NCI-H2029 (cell line): ENCODE data around the gene RTKN.
"Not testable (repeated sequence)": the region's sequence is repeated elsewhere in the genome, so short reads cannot be mapped to it uniquely, and the experiment has no call there.

ENCODE experiments used
- DNase-seq: peaks from one replicate; lab custom pipeline; 2025; lab: John Stamatoyannopoulos, UW

The RTKN gene

DNA sequence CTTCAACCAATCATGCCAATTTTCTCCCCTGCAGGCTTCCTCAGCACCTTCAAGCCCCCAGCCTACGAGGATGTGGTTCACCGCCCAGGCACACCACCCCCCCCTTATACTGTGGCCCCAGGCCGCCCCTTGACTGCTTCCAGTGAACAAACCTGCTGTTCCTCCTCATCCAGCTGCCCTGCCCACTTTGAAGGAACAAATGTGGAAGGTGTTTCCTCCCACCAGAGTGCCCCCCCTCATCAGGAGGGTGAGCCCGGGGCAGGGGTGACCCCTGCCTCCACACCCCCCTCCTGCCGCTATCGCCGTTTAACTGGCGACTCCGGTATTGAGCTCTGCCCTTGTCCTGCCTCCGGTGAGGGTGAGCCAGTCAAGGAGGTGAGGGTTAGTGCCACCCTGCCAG is 18.4 kb upstream of the RTKN start:
- not testable (repeated sequence) for DNase-seq

DNA sequence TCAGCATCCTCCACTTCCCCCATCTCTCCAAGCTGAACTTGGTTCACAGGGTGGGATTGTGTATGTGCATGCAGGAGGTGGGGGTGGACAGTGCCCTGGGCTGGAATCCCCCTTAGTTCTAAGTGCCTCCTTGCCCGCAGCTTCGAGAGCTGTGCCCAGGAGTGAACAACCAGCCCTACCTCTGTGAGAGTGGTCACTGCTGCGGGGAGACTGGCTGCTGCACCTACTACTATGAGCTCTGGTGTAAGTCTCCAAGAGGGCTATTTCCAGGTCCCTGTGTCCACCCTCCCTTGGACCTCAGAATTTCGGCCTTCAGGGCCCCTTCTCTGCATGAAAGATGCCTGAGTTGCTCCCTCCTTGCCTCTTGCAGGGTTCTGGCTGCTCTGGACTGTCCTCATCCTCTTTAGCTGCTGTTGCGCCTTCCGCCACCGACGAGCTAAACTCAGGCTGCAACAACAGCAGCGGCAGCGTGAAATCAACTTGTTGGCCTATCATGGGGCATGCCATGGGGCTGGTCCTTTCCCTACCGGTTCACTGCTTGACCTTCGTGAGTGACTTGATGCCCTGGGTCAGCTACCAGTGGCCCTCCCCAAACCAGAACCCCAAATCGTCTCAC is 17.9 kb upstream of the RTKN start:
- DNase-seq = not testable (repeated sequence)

- no peak for DNase-seq
Measured at GRCh38 chr2:74458938-74459363, 17.2 kb upstream of the RTKN start.

GRCh38 chr2:74458132-74458937 is 16.6 kb upstream of the RTKN start, which contains the start of gene WBP1:
WBP1 (plus strand) TSS chr2:74458438; CDS start chr2:74458603, 165 bp downstream.
- DNase-seq = peak; percentile 97

DNA sequence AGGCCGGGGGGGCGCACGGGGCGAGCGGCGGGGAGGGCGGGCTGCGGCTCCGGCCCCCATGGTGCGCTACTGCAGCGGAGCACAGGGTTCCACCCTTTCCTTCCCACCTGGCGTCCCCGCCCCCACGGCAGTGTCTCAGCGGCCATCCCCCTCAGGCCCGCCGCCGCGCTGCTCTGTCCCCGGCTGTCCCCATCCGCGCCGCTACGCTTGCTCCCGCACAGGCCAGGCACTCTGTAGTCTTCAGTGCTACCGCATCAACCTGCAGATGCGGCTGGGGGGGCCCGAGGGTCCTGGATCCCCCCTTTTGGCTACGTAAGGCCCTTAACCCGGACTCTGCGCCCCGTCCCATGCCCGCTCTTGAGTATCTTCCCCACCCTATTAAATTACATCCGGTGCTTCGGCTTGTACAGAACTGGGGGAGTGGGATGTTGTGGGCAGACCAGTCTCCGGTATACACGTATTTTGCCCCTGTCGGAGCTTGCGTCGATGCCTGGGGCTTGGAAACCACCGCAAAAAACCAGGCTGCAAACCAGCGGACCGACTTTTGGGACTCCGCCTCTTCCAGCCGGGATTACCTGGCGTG is 15.9 kb upstream of the RTKN start:
- DNase-seq = peak; percentile 49

DNA sequence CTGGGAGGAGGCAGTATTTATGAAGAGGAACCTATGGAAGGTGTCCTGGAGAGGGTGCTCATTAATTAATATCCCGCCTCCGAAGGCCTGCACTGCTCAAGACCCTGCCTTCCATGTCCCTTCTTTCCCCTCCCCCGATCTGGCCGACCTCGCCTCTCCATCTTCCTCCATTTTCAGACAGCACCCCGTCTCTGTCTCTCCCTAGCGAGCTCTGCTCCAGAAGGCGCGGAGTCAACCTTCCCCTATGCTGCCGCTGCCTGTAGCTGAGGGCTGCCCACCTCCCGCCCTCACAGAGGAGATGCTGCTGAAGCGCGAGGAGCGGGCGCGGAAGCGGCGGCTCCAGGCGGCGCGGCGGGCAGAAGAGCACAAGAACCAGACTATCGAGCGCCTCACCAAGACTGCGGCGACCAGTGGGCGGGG is 15.4 kb upstream of the RTKN start:
- DNase-seq = no peak

- DNase-seq = peak; percentile 92
Measured at GRCh38 chr2:74454654-74455511, 13.1 kb upstream of the RTKN start, which contains the start of gene INO80B. INO80B (plus strand) TSS chr2:74455087; CDS start chr2:74455117, 30 bp downstream.

GRCh38 chr2:74450570-74451190 is 8.9 kb upstream of the RTKN start:
- no peak for DNase-seq

DNA sequence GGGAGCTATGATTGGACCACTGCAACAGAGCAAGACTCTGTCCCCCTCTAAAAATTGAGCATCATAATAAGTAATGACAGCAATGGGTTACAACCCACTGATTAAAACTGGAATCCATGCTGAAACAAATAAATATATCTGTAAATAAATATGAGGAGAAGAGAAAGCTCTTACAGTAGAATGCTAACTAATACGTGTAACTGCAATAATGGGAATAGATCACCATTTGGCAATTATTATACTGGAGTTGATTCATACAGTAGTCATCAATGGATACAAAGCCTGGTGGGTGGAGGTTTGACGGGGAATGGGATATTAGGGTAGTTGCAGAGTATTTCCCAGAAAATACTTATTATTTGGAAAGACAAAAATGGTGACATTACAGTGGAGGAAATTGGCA is 7.0 kb upstream of the RTKN start:
- no peak for DNase-seq

GRCh38 chr2:74447230-74447999 is 5.7 kb upstream of the RTKN start:
- DNase-seq = no peak

DNA sequence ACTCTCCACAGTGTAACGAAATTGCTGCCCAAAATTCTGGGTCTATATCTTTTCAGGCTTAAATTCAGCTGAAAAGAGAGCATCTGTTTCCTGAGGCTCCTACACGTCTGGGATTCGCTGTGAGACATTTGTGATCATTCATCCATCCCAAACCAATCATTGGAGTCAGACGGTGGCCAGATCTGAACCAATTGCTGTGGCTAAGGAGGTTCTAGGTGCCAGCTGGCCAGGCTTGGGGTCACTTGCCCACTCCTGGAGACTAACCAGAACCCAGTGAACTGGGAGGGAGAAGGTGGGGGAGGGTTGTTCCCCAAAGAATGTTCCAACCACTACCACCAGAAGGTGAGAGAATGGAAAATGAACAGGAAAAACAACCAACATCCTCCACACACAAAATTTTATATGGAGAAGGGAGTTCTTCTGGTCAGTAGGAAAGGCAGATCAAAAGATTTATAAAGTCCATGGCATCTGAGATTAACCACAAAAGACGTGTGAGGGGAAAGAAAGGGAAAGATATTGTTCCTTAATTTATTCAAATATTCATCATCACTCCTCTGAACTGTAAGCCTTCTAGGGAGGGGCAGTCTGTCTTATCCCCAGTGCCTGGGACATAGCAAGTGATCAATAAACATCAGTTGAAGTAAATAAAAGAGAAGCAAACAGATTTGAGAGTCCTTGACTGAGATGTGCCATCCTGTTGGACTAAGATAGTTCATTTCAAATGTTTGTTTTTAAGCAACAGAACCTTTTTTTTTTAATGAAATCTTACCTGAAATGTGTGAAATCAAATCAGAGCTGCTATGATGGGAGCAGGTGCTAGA is 3.0 kb upstream of the RTKN start:
- no peak for DNase-seq

GRCh38 chr2:74442483-74443297 is 953 bp upstream of the RTKN start:
- DNase-seq = not testable (repeated sequence)

GRCh38 chr2:74441170-74441689 is 507 bp downstream of the RTKN start:
- no peak for DNase-seq

GRCh38 chr2:74440378-74441169 is 1.2 kb downstream of the RTKN start:
- DNase-seq = peak; percentile 73

DNA sequence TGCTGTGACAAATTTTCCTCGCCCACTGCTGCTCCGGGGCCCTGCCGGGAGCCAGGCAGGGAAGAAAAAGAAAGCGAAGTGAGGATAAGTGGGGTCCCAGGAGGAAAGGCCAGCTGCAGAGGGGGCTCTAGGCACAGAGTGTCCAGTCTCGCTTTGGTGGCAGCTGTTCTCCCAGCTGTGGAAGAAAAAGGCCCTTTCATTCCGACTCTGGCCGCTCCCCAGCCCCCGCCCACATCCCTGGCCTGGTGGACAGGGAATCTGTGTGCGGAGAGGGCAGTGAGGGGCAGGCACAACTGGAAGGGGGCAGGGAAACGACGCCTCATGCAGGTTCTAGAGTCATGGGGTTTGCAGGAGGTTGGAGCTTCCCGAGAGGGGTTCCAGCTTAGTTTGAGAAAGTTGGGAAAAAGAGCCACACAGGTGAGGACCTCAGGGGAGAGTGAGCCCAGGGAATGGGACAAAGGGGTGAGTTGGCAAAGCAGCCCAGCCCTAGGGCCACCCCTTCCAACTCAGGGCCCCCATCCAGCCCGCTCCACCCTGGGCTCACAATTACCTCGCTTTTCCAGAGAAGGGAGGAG is 1.8 kb downstream of the RTKN start:
- no peak for DNase-seq

DNA sequence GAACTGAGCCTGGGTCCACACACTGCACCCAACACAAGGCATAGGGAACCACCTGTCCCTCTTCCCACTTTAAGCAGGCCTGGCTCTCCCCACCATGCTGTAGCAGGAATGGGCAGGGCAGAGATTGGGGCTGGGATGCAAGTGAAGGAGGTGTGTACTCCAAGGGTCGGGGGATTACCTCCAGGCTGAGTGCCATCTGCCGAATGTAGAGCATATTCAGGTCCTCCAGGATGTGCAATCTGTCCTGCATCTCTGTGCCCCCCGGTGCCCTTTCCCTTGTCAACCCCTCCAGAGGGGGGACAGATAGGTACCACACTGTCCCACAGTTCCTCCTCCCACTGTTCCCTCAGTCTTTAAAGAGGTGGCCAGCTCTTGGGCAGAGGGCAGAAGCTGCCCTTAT is 2.4 kb downstream of the RTKN start:
- no peak for DNase-seq

GRCh38 chr2:74438248-74438647 is 3.5 kb downstream of the RTKN start:
- no peak for DNase-seq
